T follicular helper cell (primary cell): ENCODE data around the gene HOXD1.

Experiments
- DNase-seq: peaks from one replicate; pipeline ENCODE4 v3.0.0-alpha.2; 2020; ENCODE audit warnings: low read depth

The HOXD1 gene

GRCh38 chr2:176165370-176166050, 23.0 kb upstream of the HOXD1 start:
- no peak for DNase-seq

GRCh38 chr2:176166272-176166671, 22.2 kb upstream of the HOXD1 start:
- DNase-seq: no peak

- no peak for DNase-seq
Measured at GRCh38 chr2:176167398-176167797, 21.1 kb upstream of the HOXD1 start.

- no peak for DNase-seq
Measured at GRCh38 chr2:176169181-176169580, 19.3 kb upstream of the HOXD1 start.

GRCh38 chr2:176169711-176170110, 18.8 kb upstream of the HOXD1 start:
- no peak for DNase-seq

GRCh38 chr2:176170602-176171305, 17.7 kb upstream of the HOXD1 start:
- no peak for DNase-seq

GRCh38 chr2:176171351-176172006, 17.0 kb upstream of the HOXD1 start:
- no peak for DNase-seq

- no peak for DNase-seq
Measured at GRCh38 chr2:176172007-176172894, 16.2 kb upstream of the HOXD1 start.

GRCh38 chr2:176172895-176173566, 15.4 kb upstream of the HOXD1 start:
- DNase-seq: no peak

- DNase-seq: no peak
Measured at GRCh38 chr2:176173567-176174381, 14.7 kb upstream of the HOXD1 start.

- no peak for DNase-seq
Measured at GRCh38 chr2:176174382-176174823, 14.1 kb upstream of the HOXD1 start.

GRCh38 chr2:176174824-176175708, 13.4 kb upstream of the HOXD1 start:
- no peak for DNase-seq

GRCh38 chr2:176175709-176176607, 12.5 kb upstream of the HOXD1 start:
- DNase-seq: no peak

- DNase-seq: no peak
Measured at GRCh38 chr2:176177580-176178037, 10.9 kb upstream of the HOXD1 start.

GRCh38 chr2:176178038-176178756, 10.3 kb upstream of the HOXD1 start:
- no peak for DNase-seq

GRCh38 chr2:176178757-176179295, 9.6 kb upstream of the HOXD1 start:
- no peak for DNase-seq

GRCh38 chr2:176181551-176181950, 6.9 kb upstream of the HOXD1 start:
- no peak for DNase-seq
